GM10266 (cell line): ENCODE measurements around the gene ERCC1.

ENCODE experiments used
- DNase-seq: peaks from one replicate; pipeline ENCODE4 v3.0.0; 2012; ENCODE audit errors: extremely low spot score
- CTCF ChIP-seq: IDR thresholded peaks from 2 replicates; pipeline ENCODE4 v1.5.1; 2012; ENCODE audit warnings: mild to moderate bottlenecking, low read depth; ENCODE audit not compliant: control insufficient read depth, insufficient read depth; ENCODE audit errors: missing control alignments

The ERCC1 gene

GRCh38 chr19:45428384-45429231 lies 4.9 kb upstream of the ERCC1 start:
- peak; percentile 47 for TF ChIP-seq CTCF
- DNase-seq, result peak; percentile 65

- no peak for DNase-seq
Measured at GRCh38 chr19:45424191-45425058, 708 bp upstream of the ERCC1 start.

GRCh38 chr19:45423033-45423588 lies 606 bp downstream of the ERCC1 start:
- no peak for TF ChIP-seq CTCF
- no peak for DNase-seq

More at GRCh38 chr19:45424191-45425058, 708 bp upstream of the ERCC1 start:
- TF ChIP-seq CTCF, result no peak

- no peak for TF ChIP-seq CTCF
- DNase-seq, result no peak
Measured at GRCh38 chr19:45421947-45422498, 1.7 kb downstream of the ERCC1 start.

- no peak for DNase-seq
- no peak for TF ChIP-seq CTCF
Measured at GRCh38 chr19:45420871-45421270, 2.8 kb downstream of the ERCC1 start.

GRCh38 chr19:45420356-45420755 lies 3.4 kb downstream of the ERCC1 start:
- DNase-seq, result no peak

More at GRCh38 chr19:45420356-45420755, 3.4 kb downstream of the ERCC1 start:
- no peak for TF ChIP-seq CTCF
